Progenitor cell of endocrine pancreas (in vitro differentiated cells): ENCODE measurements around the gene GPN1. TPM values are rescaled to one million over a fixed set of nuclear protein-coding genes. Genes with fewer than 3 reads are reported as not detected.
"Not testable (repeated sequence)": the region's sequence is repeated elsewhere in the genome, so short reads cannot be mapped to it uniquely, and the experiment has no call there.

Source experiments
- DNase-seq: peaks from one replicate; pipeline ENCODE4 v3.0.0; 2021; ENCODE audit warnings: low spot score; ENCODE audit not compliant: unreplicated experiment
- H3K27ac Mint-ChIP-seq: 2 replicates; pipeline ENCODE4 v1.8.0; 2021; ENCODE audit warnings: mild to moderate bottlenecking, moderate library complexity, mixed read lengths
- H3K27me3 Mint-ChIP-seq: 2 replicates; pipeline ENCODE4 v1.8.0; 2021; ENCODE audit warnings: mixed read lengths
- H3K36me3 Mint-ChIP-seq: 2 replicates; pipeline ENCODE4 v1.8.0; 2022; ENCODE audit warnings: mixed read lengths; ENCODE audit not compliant: insufficient read depth
- H3K4me1 Mint-ChIP-seq: 2 replicates; pipeline ENCODE4 v1.8.0; 2021; ENCODE audit warnings: low read depth, mixed read lengths
- H3K4me3 Mint-ChIP-seq: 2 replicates; pipeline ENCODE4 v1.8.0; 2021; ENCODE audit warnings: low read depth, mild to moderate bottlenecking, moderate library complexity, mixed read lengths
- H3K9me3 Mint-ChIP-seq: 2 replicates; pipeline ENCODE4 v1.8.0; 2021; ENCODE audit warnings: low read depth, mixed read lengths
- total RNA-seq: library from RNA; stranded (reverse); gene quantifications from 2 replicates; pipeline ENCODE4 v1.2.1, GENCODE V29; 2021
- TF ChIP-seq, protein P1 (sequence below): fragments of 200-600 bp; sonication (generic); IDR thresholded peaks from one replicate; pipeline ENCODE4 v1.5.0; 2021; ENCODE audit warnings: antibody characterized with exemption, mild to moderate bottlenecking; ENCODE audit not compliant: unreplicated experiment

Gene GPN1
- total RNA-seq, 1 donor from 2014 or later: 37.3 TPM

DNA sequence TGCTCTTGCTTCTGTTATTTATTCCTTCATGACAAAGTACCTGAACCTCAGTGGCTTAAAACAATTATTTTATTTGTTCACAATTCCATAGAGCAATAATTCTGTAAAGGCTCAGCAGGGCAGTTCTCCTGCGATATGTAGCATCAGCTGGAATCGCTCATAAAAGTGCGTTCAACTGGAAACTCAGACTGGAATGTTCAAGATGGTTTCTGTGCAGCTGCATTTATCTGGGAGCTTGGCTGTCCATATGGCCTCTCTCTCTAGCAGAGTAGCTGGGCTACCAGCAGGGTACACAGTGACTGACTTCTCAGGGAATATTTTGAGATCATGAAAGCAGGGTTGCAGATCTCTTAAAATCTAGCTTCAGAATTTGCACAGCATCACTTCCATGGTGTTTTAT is 13.5 kb upstream of the GPN1 start:
- Mint-ChIP-seq H3K9me3 (no peaks in the 10 kb centered on the region), H3K4me1 (no peaks in the 10 kb centered on the region), H3K4me3 (no peak overlapping the region), H3K27ac (no peak overlapping the region), H3K27me3 (no peaks in the 10 kb centered on the region), H3K36me3 (peaks cover 21% of the 10 kb centered on the region)
- TF ChIP-seq, protein P1, sequence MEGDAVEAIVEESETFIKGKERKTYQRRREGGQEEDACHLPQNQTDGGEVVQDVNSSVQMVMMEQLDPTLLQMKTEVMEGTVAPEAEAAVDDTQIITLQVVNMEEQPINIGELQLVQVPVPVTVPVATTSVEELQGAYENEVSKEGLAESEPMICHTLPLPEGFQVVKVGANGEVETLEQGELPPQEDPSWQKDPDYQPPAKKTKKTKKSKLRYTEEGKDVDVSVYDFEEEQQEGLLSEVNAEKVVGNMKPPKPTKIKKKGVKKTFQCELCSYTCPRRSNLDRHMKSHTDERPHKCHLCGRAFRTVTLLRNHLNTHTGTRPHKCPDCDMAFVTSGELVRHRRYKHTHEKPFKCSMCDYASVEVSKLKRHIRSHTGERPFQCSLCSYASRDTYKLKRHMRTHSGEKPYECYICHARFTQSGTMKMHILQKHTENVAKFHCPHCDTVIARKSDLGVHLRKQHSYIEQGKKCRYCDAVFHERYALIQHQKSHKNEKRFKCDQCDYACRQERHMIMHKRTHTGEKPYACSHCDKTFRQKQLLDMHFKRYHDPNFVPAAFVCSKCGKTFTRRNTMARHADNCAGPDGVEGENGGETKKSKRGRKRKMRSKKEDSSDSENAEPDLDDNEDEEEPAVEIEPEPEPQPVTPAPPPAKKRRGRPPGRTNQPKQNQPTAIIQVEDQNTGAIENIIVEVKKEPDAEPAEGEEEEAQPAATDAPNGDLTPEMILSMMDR: no peak
- no peak for DNase-seq

DNA sequence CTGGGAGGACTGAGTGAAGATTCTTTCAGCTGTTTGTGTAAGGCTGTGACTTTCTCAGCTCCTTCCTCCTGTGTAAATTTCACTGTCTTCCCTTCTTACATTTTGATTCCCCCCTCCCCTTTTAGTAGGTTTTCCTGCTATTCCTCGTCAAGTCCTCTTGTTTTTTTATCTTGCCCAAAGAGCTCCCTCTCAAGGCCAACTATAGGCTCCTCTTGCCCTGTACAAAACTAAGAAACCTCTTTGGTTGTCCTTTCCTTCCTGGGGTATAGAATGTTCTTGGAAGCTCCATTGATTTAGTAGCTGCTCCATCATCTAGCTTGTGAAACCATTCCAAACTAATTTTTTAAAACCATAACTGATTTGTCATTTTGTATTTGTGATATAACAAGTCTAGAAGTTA is 7.3 kb upstream of the GPN1 start:
- Mint-ChIP-seq H3K27me3 (no peaks in the 10 kb centered on the region), H3K4me3 (no peak overlapping the region), H3K36me3 (peaks cover 27% of the 10 kb centered on the region), H3K4me1 (no peaks in the 10 kb centered on the region), H3K9me3 (no peaks in the 10 kb centered on the region), H3K27ac (no peak overlapping the region)
- DNase-seq: no peak
- TF ChIP-seq, protein P1: no peak

DNA sequence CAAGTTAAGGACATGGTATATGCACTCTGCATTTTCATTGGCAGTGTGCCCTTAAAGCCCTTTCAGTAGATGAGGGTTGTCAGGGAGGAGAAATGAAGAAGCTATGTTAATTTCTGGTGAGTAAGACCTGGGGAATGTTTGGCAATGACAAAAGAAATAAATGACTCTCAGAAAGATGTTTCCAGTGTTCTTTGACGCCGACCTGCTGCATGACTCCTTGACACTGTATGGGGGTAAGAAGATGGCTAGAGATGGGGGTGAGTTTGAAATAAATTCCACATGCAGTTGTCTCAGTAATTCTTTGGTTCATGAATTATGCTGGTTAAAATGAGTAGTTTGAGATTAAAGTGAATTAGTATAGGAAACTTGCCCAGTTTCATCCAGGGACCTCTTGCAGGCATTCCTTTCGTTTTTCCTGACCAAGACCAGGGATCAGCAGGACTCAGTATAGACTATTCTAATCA is 5.9 kb upstream of the GPN1 start:
- H3K27ac Mint-ChIP-seq: no peak overlapping the region
- H3K4me3 Mint-ChIP-seq: no peak overlapping the region
- no peaks in the 10 kb centered on the region for H3K27me3 Mint-ChIP-seq
- no peak for DNase-seq
- H3K36me3 Mint-ChIP-seq: peaks cover 19% of the 10 kb centered on the region
- peaks cover 3% of the 10 kb centered on the region for H3K4me1 Mint-ChIP-seq
- no peaks in the 10 kb centered on the region for H3K9me3 Mint-ChIP-seq
- TF ChIP-seq, protein P1: no peak

DNA sequence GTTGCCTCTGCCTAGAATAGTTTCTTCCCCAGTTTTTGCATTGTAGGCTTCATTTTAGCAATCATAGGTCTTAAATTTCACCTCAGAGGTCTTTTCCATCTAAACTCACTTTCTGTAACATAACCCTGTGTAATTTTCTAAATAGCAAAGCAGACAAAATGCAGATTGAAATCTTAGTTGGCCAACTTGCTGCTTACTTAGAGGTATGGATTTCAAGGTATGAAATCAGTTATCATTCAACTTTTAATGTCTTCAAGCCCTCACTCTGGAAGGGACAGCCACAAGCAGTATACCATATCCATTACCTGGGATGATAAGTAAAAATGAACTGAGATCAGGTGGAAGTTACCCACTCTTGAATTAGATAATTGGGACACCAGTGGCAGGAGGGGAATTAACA is 3.9 kb upstream of the GPN1 start:
- H3K4me1 Mint-ChIP-seq: peaks cover 5% of the 10 kb centered on the region
- DNase-seq: no peak
- no peak overlapping the region for H3K4me3 Mint-ChIP-seq
- peaks cover 13% of the 10 kb centered on the region for H3K36me3 Mint-ChIP-seq
- TF ChIP-seq, protein P1: no peak
- H3K27me3 Mint-ChIP-seq: no peaks in the 10 kb centered on the region
- H3K9me3 Mint-ChIP-seq: no peaks in the 10 kb centered on the region
- no peak overlapping the region for H3K27ac Mint-ChIP-seq

DNA sequence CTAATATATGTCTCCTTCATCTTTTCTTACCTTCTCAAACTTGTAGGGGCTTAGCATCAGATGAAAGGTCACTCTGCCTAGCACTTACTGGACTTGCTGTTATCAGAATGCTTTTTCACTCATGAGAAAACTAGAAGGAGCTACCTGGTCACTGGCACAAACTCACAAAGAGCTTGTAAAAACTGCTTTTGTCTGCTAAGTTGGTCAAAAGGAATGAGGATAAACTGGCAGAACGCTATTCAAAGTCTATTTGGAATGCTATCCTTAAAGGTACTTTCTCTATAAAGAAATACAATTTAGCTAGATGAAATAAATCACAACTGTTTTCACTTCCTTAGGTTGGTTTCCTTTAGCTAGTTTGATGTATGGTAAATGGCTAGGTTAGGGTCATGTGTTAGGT is 2.5 kb upstream of the GPN1 start:
- not testable (repeated sequence) for H3K36me3 Mint-ChIP-seq, H3K27me3 Mint-ChIP-seq, H3K4me3 Mint-ChIP-seq, H3K4me1 Mint-ChIP-seq, DNase-seq, H3K27ac Mint-ChIP-seq, H3K9me3 Mint-ChIP-seq

DNA sequence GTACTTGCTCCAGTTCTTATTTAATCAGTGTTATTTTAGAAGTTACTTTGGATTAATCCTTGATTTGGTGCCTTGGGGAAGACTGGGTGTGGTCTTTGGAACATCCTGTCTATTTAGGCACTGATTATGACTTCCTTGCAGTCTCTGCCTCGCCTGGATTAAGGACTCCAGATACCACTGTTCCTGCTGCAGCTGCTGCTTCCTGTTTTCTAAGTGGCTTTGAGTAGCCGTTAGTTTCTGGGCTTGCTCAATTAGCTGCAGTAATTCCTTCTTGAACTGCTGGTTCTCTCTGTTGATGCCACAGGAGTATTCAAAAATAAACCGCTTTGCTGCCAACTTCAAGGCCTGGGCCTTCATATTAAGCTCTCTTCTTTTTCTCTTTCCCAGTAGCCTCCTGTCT is 1.9 kb upstream of the GPN1 start:
- H3K4me1 Mint-ChIP-seq, DNase-seq, H3K36me3 Mint-ChIP-seq, H3K27me3 Mint-ChIP-seq, H3K9me3 Mint-ChIP-seq, H3K4me3 Mint-ChIP-seq: not testable (repeated sequence)
- H3K27ac Mint-ChIP-seq: peak overlapping the region; percentile 76
